Ovary (tissue), 9 donors: Measurements from ENCODE around the gene ANKS1B. TPM values are rescaled to one million over a fixed set of nuclear protein-coding genes. Genes with fewer than 3 reads are reported as not detected.

Experiments
- DNase-seq, 5 donors: peaks; one replicate each; pipeline ENCODE4 v3.0.0-alpha.2; 2019 to 2020
- H3K27ac ChIP-seq, 2 donors: fragments of 200-600 bp; one replicate each; pipeline versions ENCODE4 v1.5.1 to v1.8.0; 2019 to 2022
- H3K27me3 ChIP-seq: fragments of 200-600 bp; one replicate; pipeline ENCODE4 v1.8.0; 2022
- H3K36me3 ChIP-seq: fragments of 200-600 bp; sonication (generic); one replicate; pipeline ENCODE4 v1.5.1; 2019
- H3K4me1 ChIP-seq: one replicate; pipeline ENCODE4 v1.8.1; 2013; ENCODE audit warnings: mild to moderate bottlenecking, moderate library complexity; ENCODE audit not compliant: insufficient read depth
- H3K4me3 ChIP-seq: fragments of 200-600 bp; sonication (generic); one replicate; pipeline ENCODE4 v1.5.1; 2017
- H3K9me3 ChIP-seq, 2 donors: fragments of 200-600 bp in 1 of 2; sonication (generic) in 1 of 2; one replicate each; pipeline versions ENCODE4 v1.5.1 to v1.8.1; 2013 to 2019; ENCODE audit warnings: mild to moderate bottlenecking in 1 of 2, moderate library complexity in 1 of 2
- CTCF ChIP-seq, 3 donors: fragments of 450-650 bp in 2 of 3; fragments of 200-600 bp in 1 of 3; IDR thresholded peaks; one replicate each; pipeline versions ENCODE4 v1.5.1 to v1.8.0; 2016 to 2022; ENCODE audit warnings: antibody characterized with exemption in 3 of 3, mild to moderate bottlenecking in 1 of 3
- EP300 ChIP-seq: sonication (generic); formaldehyde crosslinking; IDR thresholded peaks from one replicate; pipeline ENCODE4 v1.6.1; 2017; ENCODE audit warnings: antibody characterized with exemption
- POLR2A ChIP-seq: fragments of 450-650 bp; IDR thresholded peaks from one replicate; pipeline ENCODE4 v1.6.1; 2017; ENCODE audit warnings: antibody characterized with exemption, mild to moderate bottlenecking, moderate library complexity
- WGBS, 3 donors: extraction: QIAGEN DNeasy Blood & Tissue Kit in 1 of 3; methylation state at CpG; one replicate each; pipeline versions ENCODE4 v1.1.5 to v1.1.7; 2013 to 2017; 5-methylcytosine and 5-hydroxymethylcytosine counted together
- intact Hi-C, 4 donors: fragments of 100-400 bp; cut with DNase I; formaldehyde crosslinking; loops; one replicate each; pipeline versions ENCODE4 v1.11.0 to v1.15.1; 2022 to 2023
- polyA plus RNA-seq, 2 donors: library from polyadenylated mRNA; stranded (reverse); fragments of 200-250 nt in 1 of 2; fragments of 350-450 nt in 1 of 2; fragmentation: Illumina TruSeq in 1 of 2; extraction: RNeasy Lipid Tissue Mini Kit (QIAGEN cat#74804) in 1 of 2; gene quantifications; one replicate each; pipeline ENCODE4 v1.2.3, GENCODE V29; 2013 to 2014
- total RNA-seq, 7 donors: library from RNA; depleted of rRNA in 2 of 7; stranded (reverse); fragments of >200 nt in 2 of 7; fragmentation: NEBNext Ultra II Directional in 3 of 7; extraction: Animal tissue kit (Norgen Biotek cat#: 25700) in 3 of 7; gene quantifications; one replicate each; pipeline versions ENCODE4 v1.1.0 to v1.2.4, GENCODE V29; 2016 to 2023
- donor health status: DM: no; HTN: no; CAD: no; lungs with moderate emphysema.
- donor health status: DM: no; HTN: no; CAD: no.
- donor health status: Bipolar disorder and iron deficiency.
- donor health status: DM: yes; HTN: yes; CAD: no.
- donor health status: DM: no; HTN: no; CAD: no.
- donor health status: DM: yes; HTN: yes; CAD: no.

The ANKS1B gene
- total and polyA plus RNA-seq, 9 donors = 0.80 to 34.9 (median 7.7) TPM

GRCh38 chr12:99079811-99080210 lies 904.9 kb downstream of the ANKS1B start:
- Histone ChIP-seq H3K4me1 (no peaks in the 10 kb centered on the region), H3K4me3 (no peak overlapping the region), H3K27me3 (no peaks in the 10 kb centered on the region), H3K27ac (no peak overlapping the region), H3K36me3 (no peaks in the 10 kb centered on the region), H3K9me3 (no peaks in the 10 kb centered on the region)
- TF ChIP-seq POLR2A = no peak
- no peak for TF ChIP-seq CTCF (IDR thresholded peaks at IDR 0.05)
- TF ChIP-seq EP300 = no peak
- WGBS, 3 donors = 88 to 90% (median 88%) methylated on average over 15 of the region's 15 CpGs
- DNase-seq = no peak
- intact Hi-C loops = no loop called here

DNA sequence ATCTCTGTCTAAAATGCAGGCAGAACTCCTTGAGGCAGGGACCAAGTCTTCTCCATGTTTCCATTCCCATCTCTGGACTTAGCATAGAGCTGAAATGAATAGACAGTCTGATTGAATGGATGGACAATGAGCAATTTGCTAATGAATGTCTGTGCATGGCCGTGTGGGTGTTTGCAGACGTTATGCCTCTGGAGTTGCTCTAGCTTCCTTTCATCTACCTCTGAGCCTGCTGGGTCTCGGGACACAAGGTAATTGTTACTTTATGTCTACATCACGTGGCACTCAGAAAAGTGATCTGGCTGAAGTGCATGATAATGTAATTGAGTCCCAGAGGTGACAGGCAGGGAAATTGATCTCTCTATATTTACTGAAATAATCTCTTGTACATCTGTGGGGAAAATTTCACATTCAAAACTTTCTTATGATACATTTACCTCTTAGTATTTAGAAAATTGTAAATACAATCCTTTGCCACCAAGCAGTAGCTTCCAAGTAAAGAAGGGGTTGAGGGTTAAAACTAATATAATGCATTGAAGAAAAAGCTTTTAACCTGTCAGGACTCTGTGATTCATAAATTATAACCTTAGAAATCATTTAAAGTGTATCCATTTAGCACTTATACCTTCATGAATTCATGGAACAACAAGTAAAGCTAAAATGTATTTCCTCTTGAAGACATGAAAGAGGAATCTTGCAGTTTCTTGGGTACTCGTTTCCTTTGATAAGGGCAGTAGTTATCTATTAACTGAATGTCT lies 915.6 kb downstream of the ANKS1B start:
- Histone ChIP-seq H3K4me3 (no peak overlapping the region), H3K27ac (no peak overlapping the region), H3K9me3 (no peaks in the 10 kb centered on the region), H3K36me3 (no peaks in the 10 kb centered on the region), H3K27me3 (no peaks in the 10 kb centered on the region), H3K4me1 (no peaks in the 10 kb centered on the region)
- no peak for DNase-seq
- intact Hi-C loops = no loop called here
- WGBS, 3 donors = 53 to 56% (median 54%) methylated on average over 5 of the region's 5 CpGs
- no peak for TF ChIP-seq POLR2A
- no peak for TF ChIP-seq EP300
- no peak for TF ChIP-seq CTCF (IDR thresholded peaks at IDR 0.05)

DNA sequence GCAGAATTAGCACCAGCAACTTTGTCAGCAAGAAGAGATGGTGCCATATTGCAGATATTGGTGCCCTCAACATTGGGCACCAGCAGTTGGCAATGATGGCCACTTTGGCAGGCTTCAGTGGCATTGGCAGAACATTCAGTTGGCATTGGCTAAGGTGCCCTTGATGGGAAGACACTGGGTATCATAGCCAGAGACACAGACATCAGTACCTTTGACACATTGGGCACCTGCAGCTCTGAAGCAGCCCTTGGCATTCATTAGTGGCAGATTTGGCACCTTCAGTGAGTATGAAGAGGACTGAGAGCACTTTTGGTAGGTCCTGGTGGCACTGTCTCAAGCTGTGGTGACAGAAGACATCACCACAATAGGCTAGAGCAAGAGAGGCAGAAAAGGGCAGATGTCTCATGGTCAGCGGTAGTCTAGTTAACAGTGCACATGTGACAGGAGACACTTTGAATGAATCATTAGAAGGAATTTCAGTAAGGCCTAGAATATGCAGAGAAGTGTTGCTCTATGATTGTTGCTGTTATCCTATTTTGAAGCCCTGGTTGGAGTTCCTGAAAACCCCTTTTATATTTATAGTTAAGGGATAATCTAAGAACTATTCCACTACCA lies 917.5 kb downstream of the ANKS1B start:
- TF ChIP-seq CTCF (IDR thresholded peaks at IDR 0.05) (no peak), POLR2A (no peak), EP300 (no peak)
- H3K27me3 ChIP-seq = no peaks in the 10 kb centered on the region
- no peaks in the 10 kb centered on the region for H3K4me1 ChIP-seq
- 97 to 98% (median 97%) methylated on average over 1 of the region's 1 CpG for WGBS, 3 donors
- no peak overlapping the region for H3K27ac ChIP-seq
- H3K36me3 ChIP-seq = no peaks in the 10 kb centered on the region
- H3K4me3 ChIP-seq = no peak overlapping the region
- intact Hi-C loops = no loop called here
- H3K9me3 ChIP-seq = no peaks in the 10 kb centered on the region
- no peak for DNase-seq

- no peaks in the 10 kb centered on the region for H3K4me1 ChIP-seq
- H3K27me3 ChIP-seq = no peaks in the 10 kb centered on the region
- TF ChIP-seq POLR2A = no peak
- no peak for TF ChIP-seq CTCF (IDR thresholded peaks at IDR 0.05)
- TF ChIP-seq EP300 = no peak
- H3K36me3 ChIP-seq = no peaks in the 10 kb centered on the region
- no peak overlapping the region for H3K4me3 ChIP-seq
- intact Hi-C loops = no loop called here
- no peaks in the 10 kb centered on the region for H3K9me3 ChIP-seq
- no peak for DNase-seq
- no peak overlapping the region for H3K27ac ChIP-seq
- 87 to 90% (median 87%) methylated on average over 3 of the region's 3 CpGs for WGBS, 3 donors
These were observed 918.0 kb downstream of the ANKS1B start for GRCh38 chr12:99066726-99067125.
